Measurements from ENCODE around the gene ANAPC1. TPM values are rescaled to one million over a fixed set of nuclear protein-coding genes. Genes with fewer than 3 reads are reported as not detected.
"Not testable (repeated sequence)": the region's sequence is repeated elsewhere in the genome, so short reads cannot be mapped to it uniquely, and the experiment has no call there.

The ANAPC1 gene
- polyA plus RNA-seq, 1 donor = 22.8 TPM

- H3K36me3 ChIP-seq (ENCODE audit: control insufficient read depth, insufficient read depth, low read length); H3K4me3 ChIP-seq (ENCODE audit: low read length); H3K27me3 ChIP-seq (ENCODE audit: control insufficient read depth, insufficient read depth, low read length); H3K9me3 ChIP-seq (ENCODE audit: control insufficient read depth, low read depth, low read length); H3K27ac ChIP-seq (ENCODE audit: low read length); H3K4me1 ChIP-seq (ENCODE audit: control insufficient read depth, insufficient read depth, low read length); DNase-seq: not testable (repeated sequence)
- WGBS (ENCODE audit: insufficient coverage, low lambda C conversion rate) = no CpG with 5 or more reads among the region's 8 CpGs
These were observed 117.7 kb downstream of the ANAPC1 start for GRCh38 chr2:111766295-111766694.

- H3K4me1 ChIP-seq (ENCODE audit: control insufficient read depth, insufficient read depth, low read length); H3K36me3 ChIP-seq (ENCODE audit: control insufficient read depth, insufficient read depth, low read length); DNase-seq; H3K27me3 ChIP-seq (ENCODE audit: control insufficient read depth, insufficient read depth, low read length); H3K9me3 ChIP-seq (ENCODE audit: control insufficient read depth, low read depth, low read length); H3K27ac ChIP-seq (ENCODE audit: low read length); H3K4me3 ChIP-seq (ENCODE audit: low read length): not testable (repeated sequence)
- WGBS (ENCODE audit: insufficient coverage, low lambda C conversion rate) = no CpG with 5 or more reads among the region's 4 CpGs
These were observed 119.8 kb downstream of the ANAPC1 start for GRCh38 chr2:111764151-111764550.

GRCh38 chr2:111760697-111761284 is 123.2 kb downstream of the ANAPC1 start:
- not testable (repeated sequence) for H3K9me3 ChIP-seq (ENCODE audit: control insufficient read depth, low read depth, low read length); H3K36me3 ChIP-seq (ENCODE audit: control insufficient read depth, insufficient read depth, low read length); H3K4me3 ChIP-seq (ENCODE audit: low read length); H3K27me3 ChIP-seq (ENCODE audit: control insufficient read depth, insufficient read depth, low read length); DNase-seq; H3K27ac ChIP-seq (ENCODE audit: low read length); H3K4me1 ChIP-seq (ENCODE audit: control insufficient read depth, insufficient read depth, low read length)
- whole genome bisulfite sequencing (ENCODE audit: insufficient coverage, low lambda C conversion rate) = no CpG with 5 or more reads among the region's 9 CpGs

- H3K27me3 ChIP-seq (ENCODE audit: control insufficient read depth, insufficient read depth, low read length); H3K9me3 ChIP-seq (ENCODE audit: control insufficient read depth, low read depth, low read length); H3K27ac ChIP-seq (ENCODE audit: low read length); H3K4me3 ChIP-seq (ENCODE audit: low read length); H3K4me1 ChIP-seq (ENCODE audit: control insufficient read depth, insufficient read depth, low read length); DNase-seq; H3K36me3 ChIP-seq (ENCODE audit: control insufficient read depth, insufficient read depth, low read length): not testable (repeated sequence)
- WGBS (ENCODE audit: insufficient coverage, low lambda C conversion rate) = no CpG with 5 or more reads among the region's 3 CpGs
These were observed 131.5 kb downstream of the ANAPC1 start for GRCh38 chr2:111752533-111752932.

- H3K4me3 ChIP-seq (ENCODE audit: low read length); H3K36me3 ChIP-seq (ENCODE audit: control insufficient read depth, insufficient read depth, low read length); H3K4me1 ChIP-seq (ENCODE audit: control insufficient read depth, insufficient read depth, low read length); H3K27ac ChIP-seq (ENCODE audit: low read length); H3K27me3 ChIP-seq (ENCODE audit: control insufficient read depth, insufficient read depth, low read length); DNase-seq; H3K9me3 ChIP-seq (ENCODE audit: control insufficient read depth, low read depth, low read length): not testable (repeated sequence)
- WGBS (ENCODE audit: insufficient coverage, low lambda C conversion rate) = no CpG with 5 or more reads among the region's 1 CpG
These were observed 133.4 kb downstream of the ANAPC1 start for GRCh38 chr2:111750641-111751040.

- not testable (repeated sequence) for H3K36me3 ChIP-seq (ENCODE audit: control insufficient read depth, insufficient read depth, low read length); DNase-seq; H3K9me3 ChIP-seq (ENCODE audit: control insufficient read depth, low read depth, low read length); H3K27me3 ChIP-seq (ENCODE audit: control insufficient read depth, insufficient read depth, low read length); H3K27ac ChIP-seq (ENCODE audit: low read length); H3K4me3 ChIP-seq (ENCODE audit: low read length); H3K4me1 ChIP-seq (ENCODE audit: control insufficient read depth, insufficient read depth, low read length)
- no CpG with 5 or more reads among the region's 4 CpGs for WGBS (ENCODE audit: insufficient coverage, low lambda C conversion rate)
These were observed 135.6 kb downstream of the ANAPC1 start for GRCh38 chr2:111748429-111748828.

GRCh38 chr2:111747410-111748115 is 136.4 kb downstream of the ANAPC1 start:
- not testable (repeated sequence) for H3K27me3 ChIP-seq (ENCODE audit: control insufficient read depth, insufficient read depth, low read length); H3K9me3 ChIP-seq (ENCODE audit: control insufficient read depth, low read depth, low read length); DNase-seq; H3K4me1 ChIP-seq (ENCODE audit: control insufficient read depth, insufficient read depth, low read length); H3K36me3 ChIP-seq (ENCODE audit: control insufficient read depth, insufficient read depth, low read length); H3K27ac ChIP-seq (ENCODE audit: low read length); H3K4me3 ChIP-seq (ENCODE audit: low read length)
- no CpG with 5 or more reads among the region's 23 CpGs for WGBS (ENCODE audit: insufficient coverage, low lambda C conversion rate)

- not testable (repeated sequence) for H3K27me3 ChIP-seq (ENCODE audit: control insufficient read depth, insufficient read depth, low read length); H3K4me1 ChIP-seq (ENCODE audit: control insufficient read depth, insufficient read depth, low read length); H3K27ac ChIP-seq (ENCODE audit: low read length); H3K36me3 ChIP-seq (ENCODE audit: control insufficient read depth, insufficient read depth, low read length); H3K4me3 ChIP-seq (ENCODE audit: low read length); H3K9me3 ChIP-seq (ENCODE audit: control insufficient read depth, low read depth, low read length); DNase-seq
- WGBS (ENCODE audit: insufficient coverage, low lambda C conversion rate) = no CpG with 5 or more reads among the region's 8 CpGs
These were observed 139.2 kb downstream of the ANAPC1 start for GRCh38 chr2:111744751-111745150.

GRCh38 chr2:111741517-111741916 is 142.5 kb downstream of the ANAPC1 start:
- no CpG with 5 or more reads among the region's 3 CpGs for WGBS (ENCODE audit: insufficient coverage, low lambda C conversion rate)
- not testable (repeated sequence) for H3K4me3 ChIP-seq (ENCODE audit: low read length); DNase-seq; H3K4me1 ChIP-seq (ENCODE audit: control insufficient read depth, insufficient read depth, low read length); H3K27ac ChIP-seq (ENCODE audit: low read length); H3K27me3 ChIP-seq (ENCODE audit: control insufficient read depth, insufficient read depth, low read length); H3K9me3 ChIP-seq (ENCODE audit: control insufficient read depth, low read depth, low read length); H3K36me3 ChIP-seq (ENCODE audit: control insufficient read depth, insufficient read depth, low read length)

GRCh38 chr2:111735838-111736721 is 147.9 kb downstream of the ANAPC1 start:
- H3K4me3 ChIP-seq (ENCODE audit: low read length); H3K4me1 ChIP-seq (ENCODE audit: control insufficient read depth, insufficient read depth, low read length); H3K36me3 ChIP-seq (ENCODE audit: control insufficient read depth, insufficient read depth, low read length); H3K27me3 ChIP-seq (ENCODE audit: control insufficient read depth, insufficient read depth, low read length); H3K27ac ChIP-seq (ENCODE audit: low read length); H3K9me3 ChIP-seq (ENCODE audit: control insufficient read depth, low read depth, low read length): not testable (repeated sequence)
- peak in 1 of 2 donors; percentile 15 for DNase-seq
- 68% methylated on average over 4 of the region's 9 CpGs for WGBS (ENCODE audit: insufficient coverage, low lambda C conversion rate)

Data from large intestine (tissue), 3 donors.